Transverse colon (tissue), 4 donors: ENCODE measurements around the gene MACROH2A1. TPM values are rescaled to one million over a fixed set of nuclear protein-coding genes. Genes with fewer than 3 reads are reported as not detected.

Source experiments
- DNase-seq: peaks from one replicate; pipeline ENCODE4 v3.0.0-alpha.2; 2019
- H3K27ac ChIP-seq, 4 donors: fragments of 200-600 bp; sonication (generic); 2 replicates each; pipeline ENCODE4 v1.5.1; 2016 to 2018; ENCODE audit warnings: inconsistent platforms in 4 of 4
- H3K27me3 ChIP-seq: fragments of 200-600 bp; sonication (generic); 2 replicates; pipeline ENCODE4 v1.5.1; 2017; ENCODE audit warnings: inconsistent platforms
- H3K36me3 ChIP-seq, 4 donors: fragments of 200-600 bp; sonication (generic); 2 replicates each; pipeline ENCODE4 v1.5.1; 2017 to 2019; ENCODE audit warnings: inconsistent platforms in 4 of 4
- H3K4me1 ChIP-seq, 4 donors: fragments of 200-600 bp; sonication (generic); 2 replicates each; pipeline ENCODE4 v1.5.1; 2017 to 2020; ENCODE audit warnings: inconsistent platforms in 4 of 4
- H3K4me3 ChIP-seq, 4 donors: fragments of 200-600 bp; sonication (generic); 1 replicate in 1 of 4; 2 replicates in 3 of 4; pipeline versions ENCODE4 v1.5.1 to v1.6.1; 2017 to 2019; ENCODE audit warnings: inconsistent platforms in 4 of 4
- H3K9me3 ChIP-seq, 2 donors: fragments of 200-600 bp; sonication (generic); 2 replicates each; pipeline ENCODE4 v1.5.1; 2017 to 2019; ENCODE audit warnings: inconsistent platforms in 2 of 2
- EP300 ChIP-seq: sonication (generic); formaldehyde crosslinking; IDR thresholded peaks from one replicate; pipeline ENCODE4 v1.6.1; 2017; ENCODE audit warnings: antibody characterized with exemption, low read depth
- POLR2A ChIP-seq: fragments of 450-650 bp; IDR thresholded peaks from one replicate; pipeline ENCODE4 v1.6.1; 2016; ENCODE audit warnings: antibody characterized with exemption, mild to moderate bottlenecking, moderate library complexity
- POLR2AphosphoS5 ChIP-seq, 3 donors: sonication (generic); formaldehyde crosslinking; IDR thresholded peaks; one replicate each; pipeline ENCODE4 v1.6.1; 2016; ENCODE audit warnings: antibody characterized with exemption in 3 of 3
- WGBS, 2 donors: methylation state at CpG; one replicate each; pipeline ENCODE4 v1.1.5; 2018; ENCODE audit warnings: low coverage in 1 of 2; 5-methylcytosine and 5-hydroxymethylcytosine counted together
- in situ Hi-C, 4 donors: fragments of 200-750 bp; cut with MboI; loops; one replicate each; pipeline versions ENCODE4 v1.15.0 to v1.15.1; 2017; ENCODE audit warnings: low sequenced_read_pairs in 3 of 4, low pct_ligation_motif_present in 1 of 4, low pct_unique_long_range_greater_than_20kb in 1 of 4
- intact Hi-C: fragments of 100-400 bp; cut with DNase I; formaldehyde crosslinking; loops from one replicate; pipeline ENCODE4 v1.15.1; 2023; ENCODE audit warnings: low total_unique reads
- total RNA-seq, 4 donors: library from RNA; depleted of rRNA; stranded (reverse); fragments of >200 nt; gene quantifications; one replicate each; pipeline ENCODE4 v1.1.0, GENCODE V29; 2016
- TF ChIP-seq, protein P1 (sequence below), 5 experiments: fragments of 200-600 bp in 3 of 5; fragments of 450-650 bp in 2 of 5; sonication (generic) in 3 of 5; IDR thresholded peaks; 1 replicate in 2 of 5; 2 replicates in 3 of 5; pipeline ENCODE4 v1.5.1; 2016 to 2017; ENCODE audit warnings: antibody characterized with exemption in 5 of 5, inconsistent platforms in 3 of 5, mild to moderate bottlenecking in 2 of 5, moderate library complexity in 1 of 5

The MACROH2A1 gene
- total RNA-seq, 4 donors from 2014 or later: 190 to 348 (median 314) TPM

DNA sequence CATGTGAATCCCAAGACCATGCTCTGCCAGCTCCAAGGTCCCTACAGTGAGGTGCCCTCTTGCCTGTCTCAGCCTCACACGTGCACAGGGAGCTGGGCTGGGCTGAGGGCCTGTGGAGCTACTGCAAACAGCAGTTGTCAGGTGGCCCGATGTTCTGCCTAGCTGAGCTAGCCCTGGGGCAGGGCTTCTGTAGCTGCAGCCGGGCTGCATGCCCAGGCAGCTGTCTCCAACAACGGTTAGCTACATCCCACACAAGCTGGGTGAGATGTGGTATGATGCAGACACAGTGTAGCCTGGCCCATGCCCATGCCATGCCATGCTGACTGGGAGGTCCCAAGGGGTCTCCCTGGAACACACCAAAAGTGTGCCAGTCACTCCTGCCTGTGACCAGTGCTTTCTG is 62.0 kb downstream of the MACROH2A1 start:
- intact Hi-C loops: no loop called here

DNA sequence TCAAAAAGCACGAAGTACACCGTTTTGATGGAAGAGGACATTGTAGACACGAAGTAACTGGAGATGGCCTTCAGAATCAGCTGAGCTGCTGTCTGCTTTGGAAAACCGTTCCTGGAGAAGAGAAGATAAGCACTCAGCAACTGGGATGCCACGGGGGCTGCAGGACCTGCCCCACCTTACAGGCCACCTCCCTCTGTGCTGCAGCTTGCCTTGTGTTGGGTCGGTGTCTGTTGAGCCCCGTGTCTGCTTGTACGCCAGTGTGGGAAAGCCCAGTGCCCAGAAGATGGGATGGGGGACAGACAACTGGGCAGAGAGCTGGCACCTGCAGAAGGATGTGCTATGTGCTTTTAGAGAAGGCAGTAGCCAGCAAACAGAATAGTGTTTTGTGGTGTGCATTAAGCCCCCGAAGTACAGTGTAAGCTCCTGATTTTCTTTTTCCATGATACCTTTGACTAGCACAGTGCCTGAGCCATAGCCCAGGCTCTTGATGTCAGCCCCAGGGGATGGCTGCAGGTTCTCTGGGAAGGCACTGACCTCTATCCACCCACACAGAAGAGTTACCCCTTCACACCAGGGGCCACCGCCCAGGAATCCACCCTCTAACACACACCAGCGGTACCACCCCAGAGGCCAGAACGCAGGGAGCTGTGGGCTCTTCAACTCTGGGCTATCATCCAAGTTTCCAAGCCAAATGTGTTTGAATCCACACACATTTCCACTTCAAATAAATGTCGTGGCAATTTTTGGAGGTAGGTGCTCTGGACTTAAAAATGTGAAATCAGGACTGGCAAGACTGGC is 63.8 kb downstream of the MACROH2A1 start:
- DNase-seq: no peak
- no peaks in the 10 kb centered on the region for H3K9me3 ChIP-seq
- H3K4me1 ChIP-seq: peaks cover 0 to 7% (median 1%) of the 10 kb centered on the region in 4 donors
- no peak overlapping the region for H3K4me3 ChIP-seq
- no peak overlapping the region for H3K27ac ChIP-seq
- H3K27me3 ChIP-seq: no peaks in the 10 kb centered on the region
- in situ Hi-C loops (no loop called here), intact Hi-C loops (no loop called here)
- TF ChIP-seq, protein P1, sequence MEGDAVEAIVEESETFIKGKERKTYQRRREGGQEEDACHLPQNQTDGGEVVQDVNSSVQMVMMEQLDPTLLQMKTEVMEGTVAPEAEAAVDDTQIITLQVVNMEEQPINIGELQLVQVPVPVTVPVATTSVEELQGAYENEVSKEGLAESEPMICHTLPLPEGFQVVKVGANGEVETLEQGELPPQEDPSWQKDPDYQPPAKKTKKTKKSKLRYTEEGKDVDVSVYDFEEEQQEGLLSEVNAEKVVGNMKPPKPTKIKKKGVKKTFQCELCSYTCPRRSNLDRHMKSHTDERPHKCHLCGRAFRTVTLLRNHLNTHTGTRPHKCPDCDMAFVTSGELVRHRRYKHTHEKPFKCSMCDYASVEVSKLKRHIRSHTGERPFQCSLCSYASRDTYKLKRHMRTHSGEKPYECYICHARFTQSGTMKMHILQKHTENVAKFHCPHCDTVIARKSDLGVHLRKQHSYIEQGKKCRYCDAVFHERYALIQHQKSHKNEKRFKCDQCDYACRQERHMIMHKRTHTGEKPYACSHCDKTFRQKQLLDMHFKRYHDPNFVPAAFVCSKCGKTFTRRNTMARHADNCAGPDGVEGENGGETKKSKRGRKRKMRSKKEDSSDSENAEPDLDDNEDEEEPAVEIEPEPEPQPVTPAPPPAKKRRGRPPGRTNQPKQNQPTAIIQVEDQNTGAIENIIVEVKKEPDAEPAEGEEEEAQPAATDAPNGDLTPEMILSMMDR (IDR thresholded peaks at IDR 0.05): no peak
- TF ChIP-seq POLR2A (no peak), EP300 (no peak), POLR2AphosphoS5 (IDR thresholded peaks at IDR 0.05) (no peak)
- 68 to 78% methylated on average over 3 to 13 of the region's 13 CpGs for WGBS, 2 donors
- H3K36me3 ChIP-seq: peaks cover 0 to 23% (median 3%) of the 10 kb centered on the region in 4 donors

More for the DNA sequence above, 62.0 kb downstream of the MACROH2A1 start:
- Histone ChIP-seq H3K36me3 (peaks cover 0 to 17% (median 3%) of the 10 kb centered on the region in 4 donors), H3K27ac (no peak overlapping the region), H3K4me1 (peaks cover 0 to 17% (median 11%) of the 10 kb centered on the region in 4 donors), H3K4me3 (no peak overlapping the region), H3K9me3 (no peaks in the 10 kb centered on the region), H3K27me3 (no peaks in the 10 kb centered on the region)
- no peak for TF ChIP-seq POLR2AphosphoS5 (IDR thresholded peaks at IDR 0.05)
- TF ChIP-seq EP300: no peak
- TF ChIP-seq, protein P1 (IDR thresholded peaks at IDR 0.05): no peak
- TF ChIP-seq POLR2A: no peak
- no peak for DNase-seq
- WGBS, 2 donors: 44% methylated on average over 3 of the region's 4 CpGs; no CpG with 5 or more reads in 1 of the 2 donors
- in situ Hi-C loops: no loop called here

DNA sequence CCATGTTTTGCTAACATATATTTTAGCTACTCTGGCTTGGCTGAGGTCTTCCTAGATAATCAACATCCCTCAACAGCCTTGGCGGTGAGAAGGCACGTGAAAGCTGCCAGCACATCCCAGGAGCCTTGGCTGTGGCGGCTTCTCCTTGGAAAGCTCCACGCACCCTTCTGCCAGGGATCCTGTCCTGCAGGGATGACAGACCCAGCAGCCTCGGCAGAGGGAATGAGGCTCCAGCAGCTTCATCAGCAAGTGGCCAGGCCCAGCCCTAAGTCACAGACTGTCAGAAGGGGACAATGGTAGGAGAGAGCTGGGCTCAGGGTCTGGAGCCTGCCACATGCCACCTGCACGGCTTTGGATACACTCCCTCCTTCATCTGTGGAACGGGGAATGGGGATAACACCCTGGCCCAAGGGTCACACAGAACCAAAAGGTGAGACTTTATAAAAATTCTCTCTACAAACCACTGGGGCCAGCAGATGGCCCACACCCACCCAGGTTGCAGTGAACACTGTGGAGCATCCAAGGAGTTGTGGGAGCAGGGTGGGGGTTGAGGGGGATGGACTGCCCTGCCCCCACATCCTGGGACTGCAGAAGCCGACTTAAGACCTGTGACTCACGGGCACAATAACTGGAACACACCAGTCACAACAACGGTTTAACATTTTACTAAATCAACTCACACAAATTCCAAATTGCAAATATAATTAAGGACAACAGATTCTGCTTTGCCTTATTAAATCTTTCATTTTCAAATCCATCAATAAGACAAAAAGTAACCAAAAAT is 65.1 kb downstream of the MACROH2A1 start:
- Histone ChIP-seq H3K27me3 (no peaks in the 10 kb centered on the region), H3K27ac (no peak overlapping the region), H3K36me3 (peaks cover 0 to 19% (median 1%) of the 10 kb centered on the region in 4 donors), H3K4me1 (peaks cover 0 to 3% (median 0%) of the 10 kb centered on the region in 4 donors), H3K4me3 (no peak overlapping the region), H3K9me3 (no peaks in the 10 kb centered on the region)
- TF ChIP-seq EP300 (no peak), POLR2AphosphoS5 (IDR thresholded peaks at IDR 0.05) (no peak), POLR2A (no peak)
- TF ChIP-seq, protein P1 (IDR thresholded peaks at IDR 0.05): no peak
- in situ Hi-C loops (no loop called here), intact Hi-C loops (loop anchor here (5.0 kb wide), 1 partner anchor 127 kb away; no protein-coding TSS in a partner anchor)
- no peak for DNase-seq
- WGBS, 2 donors: 50 to 73% methylated on average over 3 to 10 of the region's 10 CpGs

DNA sequence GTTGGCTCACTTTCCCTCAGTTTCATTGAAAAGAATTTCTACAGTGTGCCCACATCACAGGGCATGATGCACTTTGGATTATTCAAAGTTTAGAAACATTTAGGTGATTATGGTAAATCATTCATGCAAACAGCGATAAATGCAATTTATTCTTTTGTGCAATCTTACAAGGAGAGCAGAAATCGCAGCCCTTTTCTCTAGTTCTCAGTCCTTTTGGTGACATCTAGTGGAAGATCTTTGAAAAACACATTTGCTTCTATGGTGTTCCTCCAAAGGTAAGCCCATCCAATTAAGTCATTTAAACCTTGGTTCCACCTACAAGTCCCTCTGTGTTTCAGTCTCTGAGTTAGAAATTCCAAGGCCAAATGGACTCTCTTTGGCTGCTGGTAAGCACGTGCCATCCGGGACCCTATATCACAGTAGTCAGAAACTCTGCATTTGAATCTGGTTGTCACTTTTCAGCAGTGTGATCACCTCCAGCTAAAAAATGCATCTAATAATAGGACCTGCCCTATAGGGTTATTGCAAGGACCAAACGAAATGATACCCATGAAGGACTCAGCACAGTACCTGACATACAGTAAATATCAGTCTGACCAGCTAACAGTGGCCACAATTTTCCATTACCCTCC is 66.4 kb downstream of the MACROH2A1 start:
- TF ChIP-seq, protein P1 (IDR thresholded peaks at IDR 0.05): peak; percentile 42 to 57 (median 51)
- TF ChIP-seq EP300: no peak
- TF ChIP-seq POLR2AphosphoS5 (IDR thresholded peaks at IDR 0.05): no peak
- TF ChIP-seq POLR2A: no peak
- in situ Hi-C loops: no loop called here
- H3K36me3 ChIP-seq: peaks cover 0 to 6% (median 0%) of the 10 kb centered on the region in 4 donors
- H3K27ac ChIP-seq: no peak overlapping the region
- H3K27me3 ChIP-seq: no peaks in the 10 kb centered on the region
- H3K4me3 ChIP-seq: no peak overlapping the region
- 4 to 29% methylated on average over 2 to 5 of the region's 5 CpGs for WGBS, 2 donors
- peaks cover 0 to 3% (median 0%) of the 10 kb centered on the region in 4 donors for H3K4me1 ChIP-seq
- intact Hi-C loops: loop anchor here (5.0 kb wide), 1 partner anchor 125 kb away; no protein-coding TSS in a partner anchor
- H3K9me3 ChIP-seq: no peaks in the 10 kb centered on the region
- DNase-seq: no peak
